Panc1 (cell line): ENCODE data around the gene M6PR.
"Not testable (repeated sequence)": the region's sequence is repeated elsewhere in the genome, so short reads cannot be mapped to it uniquely, and the experiment has no call there.

Source experiments
- CTCF ChIP-seq: fragments of 450-650 bp; IDR thresholded peaks from 2 replicates; pipeline ENCODE4 v1.5.1; 2017; ENCODE audit warnings: mild to moderate bottlenecking
- POLR2AphosphoS5 ChIP-seq: IDR thresholded peaks from 2 replicates; pipeline ENCODE4 v1.6.1; 2012; ENCODE audit warnings: mild to moderate bottlenecking, low read depth, low read length, moderate library complexity
- TCF7L2 ChIP-seq: IDR thresholded peaks from 2 replicates; pipeline ENCODE4 v1.6.1; 2011; ENCODE audit warnings: mild to moderate bottlenecking, low read depth, low read length, inconsistent platforms
- TF ChIP-seq, protein P1 (sequence below), 2 experiments: IDR thresholded peaks; 2 replicates each; pipeline ENCODE4 v1.6.1; 2011 to 2012; ENCODE audit warnings: low read depth in 2 of 2, control low read depth in 1 of 2, low read length in 1 of 2, mild to moderate bottlenecking in 1 of 2, moderate library complexity in 1 of 2; ENCODE audit not compliant: insufficient read depth in 1 of 2

DNA sequence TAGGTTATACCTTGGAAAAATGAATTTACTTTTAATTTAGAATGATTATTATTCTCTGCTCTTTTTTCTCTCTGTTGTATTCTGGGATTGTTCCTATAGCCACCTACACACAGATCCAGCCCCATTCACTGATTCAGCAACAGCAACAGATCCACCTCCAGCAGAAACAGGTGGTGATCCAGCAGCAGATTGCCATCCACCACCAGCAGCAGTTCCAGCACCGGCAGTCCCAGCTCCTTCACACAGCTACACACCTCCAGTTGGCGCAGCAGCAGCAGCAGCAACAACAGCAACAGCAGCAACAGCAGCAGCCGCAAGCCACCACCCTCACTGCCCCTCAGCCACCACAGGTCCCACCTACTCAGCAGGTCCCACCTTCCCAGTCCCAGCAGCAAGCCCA, 17.0 kb downstream of the M6PR start:
- not testable (repeated sequence) for TF ChIP-seq POLR2AphosphoS5, CTCF, TCF7L2
- TF ChIP-seq, protein P1, sequence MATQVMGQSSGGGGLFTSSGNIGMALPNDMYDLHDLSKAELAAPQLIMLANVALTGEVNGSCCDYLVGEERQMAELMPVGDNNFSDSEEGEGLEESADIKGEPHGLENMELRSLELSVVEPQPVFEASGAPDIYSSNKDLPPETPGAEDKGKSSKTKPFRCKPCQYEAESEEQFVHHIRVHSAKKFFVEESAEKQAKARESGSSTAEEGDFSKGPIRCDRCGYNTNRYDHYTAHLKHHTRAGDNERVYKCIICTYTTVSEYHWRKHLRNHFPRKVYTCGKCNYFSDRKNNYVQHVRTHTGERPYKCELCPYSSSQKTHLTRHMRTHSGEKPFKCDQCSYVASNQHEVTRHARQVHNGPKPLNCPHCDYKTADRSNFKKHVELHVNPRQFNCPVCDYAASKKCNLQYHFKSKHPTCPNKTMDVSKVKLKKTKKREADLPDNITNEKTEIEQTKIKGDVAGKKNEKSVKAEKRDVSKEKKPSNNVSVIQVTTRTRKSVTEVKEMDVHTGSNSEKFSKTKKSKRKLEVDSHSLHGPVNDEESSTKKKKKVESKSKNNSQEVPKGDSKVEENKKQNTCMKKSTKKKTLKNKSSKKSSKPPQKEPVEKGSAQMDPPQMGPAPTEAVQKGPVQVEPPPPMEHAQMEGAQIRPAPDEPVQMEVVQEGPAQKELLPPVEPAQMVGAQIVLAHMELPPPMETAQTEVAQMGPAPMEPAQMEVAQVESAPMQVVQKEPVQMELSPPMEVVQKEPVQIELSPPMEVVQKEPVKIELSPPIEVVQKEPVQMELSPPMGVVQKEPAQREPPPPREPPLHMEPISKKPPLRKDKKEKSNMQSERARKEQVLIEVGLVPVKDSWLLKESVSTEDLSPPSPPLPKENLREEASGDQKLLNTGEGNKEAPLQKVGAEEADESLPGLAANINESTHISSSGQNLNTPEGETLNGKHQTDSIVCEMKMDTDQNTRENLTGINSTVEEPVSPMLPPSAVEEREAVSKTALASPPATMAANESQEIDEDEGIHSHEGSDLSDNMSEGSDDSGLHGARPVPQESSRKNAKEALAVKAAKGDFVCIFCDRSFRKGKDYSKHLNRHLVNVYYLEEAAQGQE (IDR thresholded peaks at IDR 0.05; ENCODE audit: insufficient read depth in 1 of 2, low read depth in 2 of 2, low read length in 1 of 2): not testable (repeated sequence)
